GM23338 (cell line): Measurements from ENCODE around the gene PDZK1IP1. TPM values are rescaled to one million over a fixed set of nuclear protein-coding genes. Genes with fewer than 3 reads are reported as not detected.

Experiments
- CTCF ChIP-seq, 2 experiments: fragments of 200-600 bp in 1 of 2; sonication (generic) in 1 of 2; conservative IDR thresholded peaks; 2 replicates each; pipeline versions ENCODE4 v1.5.1 to v1.6.1; 2016 to 2017; ENCODE audit warnings: antibody characterized with exemption in 2 of 2, low read depth in 2 of 2, mild to moderate bottlenecking in 2 of 2, moderate library complexity in 1 of 2
- EZH2 ChIP-seq: fragments of 200-600 bp; sonication (generic); IDR thresholded peaks from one replicate; pipeline ENCODE4 v1.8.0; 2017; ENCODE audit warnings: antibody characterized with exemption, mild to moderate bottlenecking, low read depth; ENCODE audit not compliant: unreplicated experiment
- NANOG ChIP-seq: IDR thresholded peaks from 2 replicates; pipeline ENCODE4 v1.6.1; 2016; ENCODE audit warnings: antibody characterized with exemption, borderline replicate concordance
- ZNF462 ChIP-seq: fragments of 250-450 bp; sonication (Bioruptor Pico); IDR thresholded peaks from 2 replicates; pipeline ENCODE4 v1.5.0; 2020; ENCODE audit warnings: mild to moderate bottlenecking, moderate library complexity
- polyA plus RNA-seq: library from polyadenylated mRNA; unstranded; fragments of >200 nt; fragmentation: Nextera tagmentation; extraction: Ambion mirVana; gene quantifications from 2 replicates; pipeline ENCODE4 v1.2.1, GENCODE V29; 2016
- total RNA-seq: library from RNA; depleted of rRNA; stranded (reverse); fragments of >200 nt; shearing (Covaris generic); gene quantifications from 2 replicates; pipeline ENCODE4 v1.2.3, GENCODE V29; 2014
- TF ChIP-seq, protein P1 (sequence below): IDR thresholded peaks from one replicate; pipeline ENCODE4 v1.6.1; 2018; ENCODE audit warnings: antibody characterized with exemption; ENCODE audit not compliant: unreplicated experiment

Gene PDZK1IP1
- total and polyA plus RNA-seq, 2 experiments from 2014 or later = not detected

GRCh38 chr1:47219590-47220220 lies 29.9 kb upstream of the PDZK1IP1 start (continued):
- TF ChIP-seq, protein P1, sequence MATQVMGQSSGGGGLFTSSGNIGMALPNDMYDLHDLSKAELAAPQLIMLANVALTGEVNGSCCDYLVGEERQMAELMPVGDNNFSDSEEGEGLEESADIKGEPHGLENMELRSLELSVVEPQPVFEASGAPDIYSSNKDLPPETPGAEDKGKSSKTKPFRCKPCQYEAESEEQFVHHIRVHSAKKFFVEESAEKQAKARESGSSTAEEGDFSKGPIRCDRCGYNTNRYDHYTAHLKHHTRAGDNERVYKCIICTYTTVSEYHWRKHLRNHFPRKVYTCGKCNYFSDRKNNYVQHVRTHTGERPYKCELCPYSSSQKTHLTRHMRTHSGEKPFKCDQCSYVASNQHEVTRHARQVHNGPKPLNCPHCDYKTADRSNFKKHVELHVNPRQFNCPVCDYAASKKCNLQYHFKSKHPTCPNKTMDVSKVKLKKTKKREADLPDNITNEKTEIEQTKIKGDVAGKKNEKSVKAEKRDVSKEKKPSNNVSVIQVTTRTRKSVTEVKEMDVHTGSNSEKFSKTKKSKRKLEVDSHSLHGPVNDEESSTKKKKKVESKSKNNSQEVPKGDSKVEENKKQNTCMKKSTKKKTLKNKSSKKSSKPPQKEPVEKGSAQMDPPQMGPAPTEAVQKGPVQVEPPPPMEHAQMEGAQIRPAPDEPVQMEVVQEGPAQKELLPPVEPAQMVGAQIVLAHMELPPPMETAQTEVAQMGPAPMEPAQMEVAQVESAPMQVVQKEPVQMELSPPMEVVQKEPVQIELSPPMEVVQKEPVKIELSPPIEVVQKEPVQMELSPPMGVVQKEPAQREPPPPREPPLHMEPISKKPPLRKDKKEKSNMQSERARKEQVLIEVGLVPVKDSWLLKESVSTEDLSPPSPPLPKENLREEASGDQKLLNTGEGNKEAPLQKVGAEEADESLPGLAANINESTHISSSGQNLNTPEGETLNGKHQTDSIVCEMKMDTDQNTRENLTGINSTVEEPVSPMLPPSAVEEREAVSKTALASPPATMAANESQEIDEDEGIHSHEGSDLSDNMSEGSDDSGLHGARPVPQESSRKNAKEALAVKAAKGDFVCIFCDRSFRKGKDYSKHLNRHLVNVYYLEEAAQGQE = no peak
- TF ChIP-seq ZNF462 (CRISPR knock-in tag) (no peak), CTCF (conservative IDR thresholded peaks at IDR 0.05; ENCODE audit: low read depth in 2 of 2) (no peak), NANOG (no peak), EZH2 (no peak)
